GM10847 (cell line): ENCODE measurements around the gene RPL10L.

Experiments used
- POLR2A ChIP-seq: IDR thresholded peaks from 2 replicates; pipeline ENCODE4 v1.6.1; 2011; ENCODE audit not compliant: insufficient read length; ENCODE audit errors: extremely low read depth

RPL10L gene

GRCh38 chr14:46651526-46652144 is at the start of gene RPL10L:
Gene RPL10L, minus strand, starts transcription at chr14:46651781. Its CDS starts 45 bp downstream, at chr14:46651736.
- no peak for TF ChIP-seq POLR2A

DNA sequence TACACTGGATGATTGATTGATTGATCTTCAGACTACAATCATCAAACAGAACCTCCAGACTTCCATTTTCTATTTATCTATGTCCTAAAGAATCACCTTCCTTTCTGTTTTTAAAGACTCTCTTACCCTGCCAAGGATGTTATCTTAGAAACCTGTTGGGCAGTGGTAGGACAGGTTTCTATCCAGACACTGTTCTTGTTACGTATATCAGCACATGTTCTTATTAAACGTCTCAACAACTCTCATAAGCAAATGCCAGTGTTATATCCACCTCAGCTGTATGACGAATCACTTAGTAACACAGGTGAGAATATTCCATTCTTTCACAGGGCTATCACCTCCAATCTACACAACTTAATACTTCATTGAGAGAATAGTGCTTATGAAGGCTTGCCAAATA is 40.2 kb upstream of the RPL10L start:
- TF ChIP-seq POLR2A, result no peak

DNA sequence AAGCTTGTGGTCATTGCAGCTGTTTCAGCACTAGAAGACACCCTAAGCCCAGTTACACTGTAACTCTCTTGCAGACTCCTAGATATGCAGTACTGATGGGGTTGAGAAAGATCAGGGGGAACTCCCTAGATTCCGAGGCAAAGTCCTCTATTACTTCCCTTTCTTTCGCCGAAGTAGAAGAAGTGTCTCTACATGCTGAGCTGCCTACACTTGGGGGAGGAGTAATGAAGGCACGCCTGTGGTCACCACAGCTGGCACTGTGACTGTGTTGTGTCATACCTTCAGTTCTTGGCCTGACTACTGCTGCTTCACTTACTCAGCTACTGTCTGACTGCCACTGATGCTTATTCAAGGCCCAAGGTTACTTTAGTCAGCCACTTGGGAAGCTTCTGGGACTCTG is 35.1 kb upstream of the RPL10L start:
- no peak for TF ChIP-seq POLR2A

GRCh38 chr14:46672128-46672527 is 20.5 kb upstream of the RPL10L start:
- TF ChIP-seq POLR2A, result no peak

DNA sequence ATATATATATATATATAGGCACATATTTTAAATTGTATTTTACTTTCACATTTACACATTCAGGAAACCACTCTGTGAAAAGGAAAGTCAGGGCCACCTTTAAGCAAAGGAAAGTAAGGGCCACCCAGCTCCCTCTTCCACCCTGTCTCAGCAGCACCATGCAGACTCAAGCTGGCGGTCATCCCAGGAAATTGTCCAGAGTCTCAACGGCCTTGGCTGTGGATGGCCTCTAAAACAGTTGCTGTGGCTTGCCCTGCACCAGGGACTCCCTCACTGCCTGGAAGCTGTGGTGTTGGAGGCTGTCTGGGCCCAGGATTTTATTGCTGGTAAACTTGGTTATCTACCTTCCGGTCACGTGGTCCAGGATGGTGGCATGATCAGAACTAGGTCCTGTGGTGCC is 11.8 kb upstream of the RPL10L start:
- no peak for TF ChIP-seq POLR2A

DNA sequence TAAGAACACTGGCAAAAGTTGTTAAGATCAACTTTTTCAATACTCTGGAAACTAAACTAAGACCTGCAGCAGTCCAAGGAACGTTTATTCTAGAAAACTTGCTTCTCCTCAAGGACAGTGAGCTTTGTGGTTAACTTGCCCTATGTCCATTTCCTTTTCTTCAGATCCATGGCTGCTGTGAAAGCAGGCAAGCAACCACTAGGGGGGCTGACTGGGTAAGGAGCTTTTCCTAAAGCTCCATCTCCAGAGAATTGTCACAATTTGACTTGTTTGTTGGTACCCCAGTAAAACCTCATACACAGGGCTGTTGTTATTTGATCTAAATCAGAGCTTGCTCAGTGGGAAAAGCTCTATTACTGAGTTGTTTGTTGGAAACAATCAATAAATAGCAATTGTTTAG is 10.1 kb upstream of the RPL10L start:
- no peak for TF ChIP-seq POLR2A

DNA sequence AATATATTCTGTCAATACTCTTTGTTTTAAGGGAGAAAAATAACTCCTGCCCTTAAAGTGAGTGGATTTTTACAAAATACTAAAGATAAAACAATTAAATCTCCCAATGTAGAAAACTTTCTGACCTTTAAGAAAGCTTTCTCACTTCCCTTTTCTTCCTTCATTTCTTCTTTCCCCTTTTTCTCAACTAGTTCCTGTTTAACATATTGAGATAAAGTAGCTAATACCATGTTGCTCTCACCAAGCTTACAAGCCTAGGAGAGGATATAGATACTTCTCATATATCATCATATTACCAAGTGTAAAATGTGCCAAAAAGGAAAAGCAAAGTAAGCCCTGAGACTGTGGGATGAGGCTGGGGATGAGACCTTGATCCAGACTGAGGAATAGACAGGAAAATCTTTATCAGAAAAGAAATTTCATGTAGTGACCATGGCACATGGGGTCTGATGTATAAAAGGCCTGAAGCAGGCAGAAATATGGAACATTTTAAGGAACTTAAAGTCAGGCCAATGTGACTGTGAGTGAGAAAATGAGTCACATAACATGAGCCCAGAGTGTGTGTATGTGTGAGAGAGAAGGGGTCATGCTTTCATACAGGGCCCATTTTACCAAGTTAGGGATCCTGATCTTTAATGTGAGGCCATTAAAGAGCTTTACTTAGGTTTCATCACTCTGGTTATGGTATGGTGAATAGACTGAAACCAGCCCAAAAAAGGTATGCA is 1.6 kb upstream of the RPL10L start:
- no peak for TF ChIP-seq POLR2A

GRCh38 chr14:46646796-46647195 is 4.8 kb downstream of the RPL10L start:
- TF ChIP-seq POLR2A, result no peak

GRCh38 chr14:46626876-46627275 is 24.7 kb downstream of the RPL10L start:
- TF ChIP-seq POLR2A, result no peak
